ENCODE data around the gene GAB3. TPM values are rescaled to one million over a fixed set of nuclear protein-coding genes. Genes with fewer than 3 reads are reported as not detected.

Gene GAB3
- total and polyA plus RNA-seq, 9 of the 15 experiments (the other 6 are each of a cell fraction or from before 2014, with no cell fraction given), result 16.1 to 31.4 (median 20.2) TPM

DNA sequence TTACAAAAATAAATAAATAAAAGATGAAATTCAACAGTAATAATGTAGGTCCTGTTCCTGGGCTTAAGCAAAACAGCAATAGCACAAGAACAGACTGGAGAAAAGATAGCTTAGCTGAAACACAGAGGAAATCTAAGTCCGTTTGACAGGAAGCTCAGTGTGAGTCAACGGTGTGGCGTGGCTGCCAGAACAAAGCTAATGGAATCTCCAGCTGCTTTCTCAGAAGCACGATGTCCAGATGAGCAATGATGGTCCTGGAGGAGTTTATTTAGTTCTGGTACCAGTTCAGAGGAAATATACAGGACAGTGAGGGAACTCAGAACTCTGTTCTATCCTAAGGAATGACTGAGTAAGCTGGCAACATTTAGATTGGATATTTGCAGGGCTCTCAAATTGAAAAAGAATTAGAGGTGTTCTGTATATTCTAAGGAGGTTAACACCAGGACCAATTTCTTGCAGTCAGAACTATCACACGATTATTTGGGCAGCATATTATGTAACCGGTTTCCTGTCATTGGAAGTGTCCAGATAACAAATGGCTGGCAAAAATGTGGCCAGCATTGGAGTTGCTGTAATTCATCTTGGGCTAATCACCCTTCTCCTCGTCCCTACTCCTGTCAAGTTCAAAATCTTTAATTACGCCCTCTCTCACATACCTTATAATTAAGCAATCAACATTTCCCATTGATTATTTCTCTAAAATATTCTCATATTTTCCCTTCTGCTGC is 12.7 kb downstream of the GAB3 start (continued):
- TF ChIP-seq, protein P1, sequence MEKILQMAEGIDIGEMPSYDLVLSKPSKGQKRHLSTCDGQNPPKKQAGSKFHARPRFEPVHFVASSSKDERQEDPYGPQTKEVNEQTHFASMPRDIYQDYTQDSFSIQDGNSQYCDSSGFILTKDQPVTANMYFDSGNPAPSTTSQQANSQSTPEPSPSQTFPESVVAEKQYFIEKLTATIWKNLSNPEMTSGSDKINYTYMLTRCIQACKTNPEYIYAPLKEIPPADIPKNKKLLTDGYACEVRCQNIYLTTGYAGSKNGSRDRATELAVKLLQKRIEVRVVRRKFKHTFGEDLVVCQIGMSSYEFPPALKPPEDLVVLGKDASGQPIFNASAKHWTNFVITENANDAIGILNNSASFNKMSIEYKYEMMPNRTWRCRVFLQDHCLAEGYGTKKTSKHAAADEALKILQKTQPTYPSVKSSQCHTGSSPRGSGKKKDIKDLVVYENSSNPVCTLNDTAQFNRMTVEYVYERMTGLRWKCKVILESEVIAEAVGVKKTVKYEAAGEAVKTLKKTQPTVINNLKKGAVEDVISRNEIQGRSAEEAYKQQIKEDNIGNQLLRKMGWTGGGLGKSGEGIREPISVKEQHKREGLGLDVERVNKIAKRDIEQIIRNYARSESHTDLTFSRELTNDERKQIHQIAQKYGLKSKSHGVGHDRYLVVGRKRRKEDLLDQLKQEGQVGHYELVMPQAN (IDR thresholded peaks at IDR 0.05; ENCODE audit: borderline replicate concordance), result no peak
- TF ChIP-seq MNT (conservative IDR thresholded peaks at IDR 0.05) (peak; percentile 17 to 59; a peak in 2 of 4 replicates), ATF3 (IDR thresholded peaks at IDR 0.05) (0 out of 2 replicates have a peak, but pooled peaks have one; percentile 9), ATF3 (CRISPR knock-in tag; conservative IDR thresholded peaks at IDR 0.05) (no peak), YY1 (IDR thresholded peaks at IDR 0.05; ENCODE audit: borderline replicate concordance in 1 of 3, control insufficient read depth in 1 of 3, extremely low read depth in 1 of 3, insufficient read depth in 3 of 3, insufficient read length in 1 of 3, insufficient replicate concordance in 2 of 3, low read depth in 1 of 3, low read length in 2 of 3) (no peak), PBX2 (CRISPR knock-in tag; IDR thresholded peaks at IDR 0.05; ENCODE audit: low read depth) (no peak), PBX2 (tag; conservative IDR thresholded peaks at IDR 0.05; ENCODE audit: low read depth) (peak; percentile 58), KDM4B (IDR thresholded peaks at IDR 0.05; ENCODE audit: borderline replicate concordance in 2 of 2, low read depth in 1 of 2) (no peak), DDX20 (tag; IDR thresholded peaks at IDR 0.05; ENCODE audit: low read depth) (no peak), THRAP3 (IDR thresholded peaks at IDR 0.05; ENCODE audit: borderline replicate concordance) (no peak), TRIM24 (IDR thresholded peaks at IDR 0.05) (no peak), ZNF212 (CRISPR knock-in tag; IDR thresholded peaks at IDR 0.05) (no peak), FOXA3 (CRISPR knock-in tag; conservative IDR thresholded peaks at IDR 0.05 in 1 of 2, IDR thresholded peaks at IDR 0.05 in 1 of 2) (no peak), TFAP4 (CRISPR knock-in tag; IDR thresholded peaks at IDR 0.05; ENCODE audit: borderline replicate concordance) (peak; percentile 23; the same call in 1 of the 2 replicates), TAF7 (tag; IDR thresholded peaks at IDR 0.05) (no peak), ZNF830 (CRISPR knock-in tag; IDR thresholded peaks at IDR 0.05) (no peak)
- TF ChIP-seq, protein P2, sequence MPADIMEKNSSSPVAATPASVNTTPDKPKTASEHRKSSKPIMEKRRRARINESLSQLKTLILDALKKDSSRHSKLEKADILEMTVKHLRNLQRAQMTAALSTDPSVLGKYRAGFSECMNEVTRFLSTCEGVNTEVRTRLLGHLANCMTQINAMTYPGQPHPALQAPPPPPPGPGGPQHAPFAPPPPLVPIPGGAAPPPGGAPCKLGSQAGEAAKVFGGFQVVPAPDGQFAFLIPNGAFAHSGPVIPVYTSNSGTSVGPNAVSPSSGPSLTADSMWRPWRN (IDR thresholded peaks at IDR 0.05; ENCODE audit: low read depth), result no peak

All from K562 (cell line).